Measurements from ENCODE around the gene FOXF2.

Gene FOXF2

GRCh38 chr6:1424306-1424927, 35.0 kb downstream of the FOXF2 start:
- in situ Hi-C loops (cut with MboI; ENCODE audit: low pct_unique_long_range_greater_than_20kb, low sequenced_read_pairs) = no loop called here

GRCh38 chr6:1426416-1426815, 37.0 kb downstream of the FOXF2 start:
- no peak for DNase-seq
- in situ Hi-C loops (cut with MboI; ENCODE audit: low pct_unique_long_range_greater_than_20kb, low sequenced_read_pairs) = no loop called here

More at GRCh38 chr6:1424306-1424927, 35.0 kb downstream of the FOXF2 start:
- peak; percentile 33 for DNase-seq

- in situ Hi-C loops (cut with MboI; ENCODE audit: low pct_unique_long_range_greater_than_20kb, low sequenced_read_pairs) = no loop called here
- DNase-seq = no peak
Measured at GRCh38 chr6:1435806-1436205, 46.4 kb downstream of the FOXF2 start.

GRCh38 chr6:1436334-1437306, 47.2 kb downstream of the FOXF2 start:
- DNase-seq = peak; percentile 84
- in situ Hi-C loops (cut with MboI; ENCODE audit: low pct_unique_long_range_greater_than_20kb, low sequenced_read_pairs) = no loop called here

- DNase-seq = no peak
- in situ Hi-C loops (cut with MboI; ENCODE audit: low pct_unique_long_range_greater_than_20kb, low sequenced_read_pairs) = no loop called here
Measured at GRCh38 chr6:1437553-1438406, 48.4 kb downstream of the FOXF2 start.

GRCh38 chr6:1438471-1438881, 49.1 kb downstream of the FOXF2 start:
- in situ Hi-C loops (cut with MboI; ENCODE audit: low pct_unique_long_range_greater_than_20kb, low sequenced_read_pairs) = no loop called here
- DNase-seq = no peak

- in situ Hi-C loops (cut with MboI; ENCODE audit: low pct_unique_long_range_greater_than_20kb, low sequenced_read_pairs) = no loop called here
Measured at GRCh38 chr6:1439349-1439748, 50.0 kb downstream of the FOXF2 start.

GRCh38 chr6:1442929-1443328, 53.6 kb downstream of the FOXF2 start:
- in situ Hi-C loops (cut with MboI; ENCODE audit: low pct_unique_long_range_greater_than_20kb, low sequenced_read_pairs) = no loop called here
- DNase-seq = no peak

More at GRCh38 chr6:1439349-1439748, 50.0 kb downstream of the FOXF2 start:
- DNase-seq = no peak
